Right kidney (tissue), 1 donor: ENCODE results near the gene C1QA.
A peak's percentile ranks its signal among the peaks of the same experiment; 100 is the strongest.
"Not testable (repeated sequence)": the region's sequence is repeated elsewhere in the genome, so short reads cannot be mapped to it uniquely, and the experiment has no call there.

ENCODE experiments used
- DNase-seq: peaks from one replicate; pipeline ENCODE4 v3.0.0-alpha.2; 2016

C1QA gene

GRCh38 chr1:22673486-22674409, 37.3 kb downstream of the C1QA start:
- peak; percentile 43 for DNase-seq

- no peak for DNase-seq
These were observed 38.0 kb downstream of the C1QA start for GRCh38 chr1:22674410-22674749.

GRCh38 chr1:22676151-22676550, 39.7 kb downstream of the C1QA start:
- DNase-seq = not testable (repeated sequence)

GRCh38 chr1:22676916-22677583, 40.6 kb downstream of the C1QA start:
- no peak for DNase-seq

GRCh38 chr1:22677931-22678896, 41.8 kb downstream of the C1QA start:
- no peak for DNase-seq

GRCh38 chr1:22680726-22681125, 44.3 kb downstream of the C1QA start:
- no peak for DNase-seq

GRCh38 chr1:22681556-22682276, 45.3 kb downstream of the C1QA start:
- no peak for DNase-seq

GRCh38 chr1:22683547-22683946, 47.1 kb downstream of the C1QA start:
- no peak for DNase-seq

- peak; percentile 57 for DNase-seq
These were observed 49.2 kb downstream of the C1QA start for GRCh38 chr1:22685591-22686059.

GRCh38 chr1:22687191-22687590, 50.8 kb downstream of the C1QA start:
- DNase-seq = no peak

GRCh38 chr1:22688466-22688865, 52.0 kb downstream of the C1QA start:
- no peak for DNase-seq
